ENCODE measurements around the gene BCL7A. TPM values are rescaled to one million over a fixed set of nuclear protein-coding genes. Genes with fewer than 3 reads are reported as not detected.

BCL7A gene
- total and polyA plus RNA-seq, 2 donors: 5.5 to 24.3 TPM

DNA sequence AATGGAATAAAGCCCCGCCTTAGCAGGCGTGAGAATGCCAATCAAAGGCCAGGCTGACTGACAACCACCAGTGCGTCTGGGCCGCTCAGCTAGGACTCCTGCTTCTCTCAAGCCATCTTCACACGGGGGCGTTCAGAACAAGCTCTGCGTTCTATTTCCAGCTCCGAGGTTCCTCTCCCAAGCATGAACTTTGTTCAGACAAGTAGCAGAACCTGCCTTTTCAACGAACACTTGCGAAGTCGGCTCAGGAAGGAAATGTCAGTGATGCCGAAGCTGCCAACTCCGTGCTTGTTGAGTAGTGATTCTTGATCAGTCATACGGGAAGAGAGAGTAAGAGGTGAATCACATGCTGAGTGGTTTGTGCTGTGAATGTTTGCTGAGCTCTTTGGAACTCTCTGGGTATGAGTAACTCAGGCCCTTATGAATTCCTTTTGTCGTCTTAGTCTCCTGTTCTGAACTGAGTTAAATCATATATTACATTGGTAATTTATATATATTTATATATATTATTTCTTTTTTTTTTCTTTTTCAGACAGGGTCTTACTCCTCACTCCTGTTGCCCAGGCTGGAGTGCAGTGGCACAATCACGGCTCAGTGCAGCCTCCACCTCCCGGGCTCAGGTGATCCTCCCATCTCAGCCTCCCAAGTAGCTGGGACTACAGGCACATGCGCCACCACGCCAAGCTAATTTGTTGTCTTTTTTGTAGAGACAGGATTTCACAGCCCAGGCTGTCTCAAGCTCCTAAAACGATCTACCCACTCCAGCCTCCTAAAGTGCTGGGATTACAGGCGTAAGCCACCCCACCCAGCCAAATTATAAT lies 29.4 kb upstream of the BCL7A start:
- peak overlapping the region; percentile 74 to 87 for H3K27ac ChIP-seq (ENCODE audit: low read depth in 1 of 2, low read length in 1 of 2)
- no peak overlapping the region for H3K4me3 ChIP-seq (ENCODE audit: low read length in 2 of 2)
- DNase-seq (ENCODE audit: low read depth in 6 of 9, low spot score in 9 of 9): peak in 5 of 9 donors; percentile 63 to 86 (median 67)
- H3K9me3 ChIP-seq (ENCODE audit: control insufficient read depth in 2 of 2, insufficient read depth in 1 of 2, low read length in 1 of 2): peaks cover 0 to 5% of the 10 kb centered on the region in 2 donors
- no peaks in the 10 kb centered on the region for H3K27me3 ChIP-seq (ENCODE audit: control insufficient read depth in 2 of 2, insufficient read depth in 1 of 2, low read length in 1 of 2)
- H3K4me1 ChIP-seq (ENCODE audit: control insufficient read depth in 2 of 2, insufficient read depth in 2 of 2, low read length in 2 of 2): peaks cover 15 to 38% of the 10 kb centered on the region in 2 donors
- H3K36me3 ChIP-seq (ENCODE audit: control insufficient read depth in 2 of 2, insufficient read depth in 2 of 2, low read length in 1 of 2): no peaks in the 10 kb centered on the region
- WGBS: 38% methylated on average over 21 of the region's 21 CpGs

DNA sequence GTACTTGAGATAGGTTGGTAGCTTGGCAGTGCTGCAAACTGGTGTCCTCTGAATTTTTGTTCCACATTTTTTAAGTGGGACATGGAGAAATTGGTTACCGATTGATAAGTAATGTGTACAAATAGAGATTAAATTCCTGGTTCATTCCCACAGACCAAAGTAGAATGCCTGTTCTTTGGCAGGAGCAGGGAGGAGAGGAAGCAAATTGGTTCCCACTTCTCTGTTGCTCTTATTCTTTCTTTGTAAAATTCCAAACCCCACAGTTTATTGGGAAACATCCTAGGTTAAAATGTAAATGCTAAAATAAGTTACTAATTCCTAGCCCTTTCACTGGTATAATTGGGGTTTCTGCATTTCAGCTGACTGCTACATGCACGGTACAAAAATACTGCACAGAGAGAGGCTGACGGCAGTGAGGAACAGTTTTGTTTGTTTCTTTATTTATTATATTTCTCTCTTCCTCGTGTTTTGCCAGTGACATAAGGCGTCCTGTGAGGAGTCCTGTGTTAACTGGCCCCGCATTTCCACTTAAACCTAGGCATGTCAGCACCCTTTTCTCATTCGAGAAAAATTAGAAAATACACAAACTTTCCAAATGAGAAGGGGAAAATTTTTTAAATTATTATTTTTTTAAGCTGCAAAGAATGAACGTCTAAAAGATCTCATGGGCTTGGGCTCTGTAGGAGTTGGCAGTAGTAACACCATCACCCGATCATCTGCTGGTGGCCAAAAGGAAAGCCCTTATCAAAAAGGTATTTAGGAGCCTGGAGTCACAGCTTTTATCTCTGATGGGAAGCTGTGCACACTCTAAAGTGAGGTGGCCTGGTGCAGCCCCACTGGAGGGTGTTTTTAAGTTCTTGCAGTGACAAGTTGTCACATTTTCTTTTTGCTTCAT lies 25.4 kb upstream of the BCL7A start:
- Histone ChIP-seq H3K4me1 (ENCODE audit: control insufficient read depth in 2 of 2, insufficient read depth in 2 of 2, low read length in 2 of 2) (peaks cover 16 to 49% of the 10 kb centered on the region in 2 donors), H3K9me3 (ENCODE audit: control insufficient read depth in 2 of 2, insufficient read depth in 1 of 2, low read length in 1 of 2) (peaks cover 0 to 19% of the 10 kb centered on the region in 2 donors), H3K27ac (ENCODE audit: low read depth in 1 of 2, low read length in 1 of 2) (peak overlapping the region in 1 of 2 donors; percentile 20), H3K36me3 (ENCODE audit: control insufficient read depth in 2 of 2, insufficient read depth in 2 of 2, low read length in 1 of 2) (peaks cover 4 to 8% of the 10 kb centered on the region in 2 donors), H3K27me3 (ENCODE audit: control insufficient read depth in 2 of 2, insufficient read depth in 1 of 2, low read length in 1 of 2) (no peaks in the 10 kb centered on the region), H3K4me3 (ENCODE audit: low read length in 2 of 2) (no peak overlapping the region)
- DNase-seq (ENCODE audit: low read depth in 6 of 9, low spot score in 9 of 9): no peak
- WGBS: 89% methylated on average over 9 of the region's 9 CpGs

DNA sequence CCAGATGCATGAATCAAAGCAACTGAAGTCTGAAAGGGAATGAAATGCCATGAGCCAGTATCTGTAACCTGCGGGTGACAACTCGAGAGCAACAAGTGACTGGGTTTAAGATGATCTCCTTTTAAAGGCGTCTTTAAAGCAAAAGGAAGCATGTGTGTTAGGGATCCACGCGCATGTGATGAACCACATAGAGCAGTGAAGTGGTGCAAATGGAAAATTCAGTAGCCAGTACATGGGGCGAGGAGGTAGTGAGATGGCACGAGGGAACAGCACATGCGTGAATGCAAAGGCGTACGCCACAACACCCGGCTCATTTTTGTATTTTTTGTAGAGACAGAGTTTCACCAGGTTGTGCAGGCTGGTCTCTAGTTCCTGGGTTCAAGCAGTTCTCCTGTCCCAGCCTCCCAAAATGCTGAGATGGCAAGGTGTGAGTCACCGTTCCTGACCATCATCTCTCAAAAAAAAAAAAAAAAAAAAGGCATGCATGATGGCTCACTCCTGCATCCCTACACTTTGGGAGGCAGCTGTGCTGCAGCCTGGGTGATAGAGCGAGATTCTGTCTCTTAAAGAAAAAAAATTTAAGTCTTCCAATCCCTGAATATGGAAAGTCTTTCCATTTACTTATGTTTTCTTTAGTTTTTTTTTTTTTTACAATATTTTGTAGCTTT lies 24.6 kb upstream of the BCL7A start:
- H3K27ac ChIP-seq (ENCODE audit: low read depth in 1 of 2, low read length in 1 of 2): peak overlapping the region in 1 of 2 donors; percentile 20
- H3K9me3 ChIP-seq (ENCODE audit: control insufficient read depth in 2 of 2, insufficient read depth in 1 of 2, low read length in 1 of 2): peaks cover 0 to 19% of the 10 kb centered on the region in 2 donors
- H3K27me3 ChIP-seq (ENCODE audit: control insufficient read depth in 2 of 2, insufficient read depth in 1 of 2, low read length in 1 of 2): no peaks in the 10 kb centered on the region
- DNase-seq (ENCODE audit: low read depth in 6 of 9, low spot score in 9 of 9): peak in 1 of 9 donors; percentile 37
- peaks cover 15 to 49% of the 10 kb centered on the region in 2 donors for H3K4me1 ChIP-seq (ENCODE audit: control insufficient read depth in 2 of 2, insufficient read depth in 2 of 2, low read length in 2 of 2)
- WGBS: 80% methylated on average over 13 of the region's 13 CpGs
- no peak overlapping the region for H3K4me3 ChIP-seq (ENCODE audit: low read length in 2 of 2)
- peaks cover 7 to 15% of the 10 kb centered on the region in 2 donors for H3K36me3 ChIP-seq (ENCODE audit: control insufficient read depth in 2 of 2, insufficient read depth in 2 of 2, low read length in 1 of 2)

DNA sequence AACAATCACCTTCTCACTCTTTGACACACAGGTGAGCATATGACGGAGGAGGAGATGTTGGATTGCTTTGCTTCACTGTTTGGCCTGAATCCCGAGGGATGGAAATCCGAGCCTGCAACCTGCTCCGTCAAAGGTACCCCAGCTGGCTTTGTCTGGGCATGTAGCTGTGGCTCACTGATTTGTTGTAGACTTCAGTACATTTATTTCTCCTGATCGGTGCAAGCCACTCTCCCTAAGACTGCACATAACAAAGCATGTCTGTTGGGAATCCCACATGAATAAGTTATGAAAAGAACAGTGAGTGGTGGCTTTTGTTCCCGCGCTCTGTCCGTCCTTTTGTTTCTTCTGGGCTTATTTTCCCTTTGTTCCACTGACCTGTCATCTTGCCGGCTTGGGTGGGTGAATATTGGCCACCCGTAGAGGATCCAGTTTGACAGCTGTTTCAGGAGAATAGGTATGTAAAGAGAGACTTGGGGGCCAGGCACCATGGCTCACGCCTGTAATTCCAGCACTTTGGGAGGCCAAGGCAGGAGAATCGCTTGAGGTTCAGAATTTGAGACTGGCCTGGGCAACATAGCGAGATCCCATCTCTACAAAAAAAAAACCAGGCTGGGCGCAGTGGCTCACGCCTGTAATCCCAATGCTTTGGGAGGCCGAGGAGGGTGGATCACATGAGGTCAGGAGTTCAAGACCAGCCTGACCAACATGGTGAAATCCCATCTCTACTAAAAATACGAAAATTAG lies 20.0 kb upstream of the BCL7A start:
- Histone ChIP-seq H3K27me3 (ENCODE audit: control insufficient read depth in 2 of 2, insufficient read depth in 1 of 2, low read length in 1 of 2) (no peaks in the 10 kb centered on the region), H3K4me3 (ENCODE audit: low read length in 2 of 2) (no peak overlapping the region), H3K4me1 (ENCODE audit: control insufficient read depth in 2 of 2, insufficient read depth in 2 of 2, low read length in 2 of 2) (peaks cover 40 to 74% of the 10 kb centered on the region in 2 donors), H3K27ac (ENCODE audit: low read depth in 1 of 2, low read length in 1 of 2) (peak overlapping the region in 1 of 2 donors; percentile 60), H3K9me3 (ENCODE audit: control insufficient read depth in 2 of 2, insufficient read depth in 1 of 2, low read length in 1 of 2) (peaks cover 0 to 22% of the 10 kb centered on the region in 2 donors), H3K36me3 (ENCODE audit: control insufficient read depth in 2 of 2, insufficient read depth in 2 of 2, low read length in 1 of 2) (peaks cover 7 to 15% of the 10 kb centered on the region in 2 donors)
- WGBS: 91% methylated on average over 17 of the region's 17 CpGs
- DNase-seq (ENCODE audit: low read depth in 6 of 9, low spot score in 9 of 9): peak in 1 of 9 donors; percentile 36

DNA sequence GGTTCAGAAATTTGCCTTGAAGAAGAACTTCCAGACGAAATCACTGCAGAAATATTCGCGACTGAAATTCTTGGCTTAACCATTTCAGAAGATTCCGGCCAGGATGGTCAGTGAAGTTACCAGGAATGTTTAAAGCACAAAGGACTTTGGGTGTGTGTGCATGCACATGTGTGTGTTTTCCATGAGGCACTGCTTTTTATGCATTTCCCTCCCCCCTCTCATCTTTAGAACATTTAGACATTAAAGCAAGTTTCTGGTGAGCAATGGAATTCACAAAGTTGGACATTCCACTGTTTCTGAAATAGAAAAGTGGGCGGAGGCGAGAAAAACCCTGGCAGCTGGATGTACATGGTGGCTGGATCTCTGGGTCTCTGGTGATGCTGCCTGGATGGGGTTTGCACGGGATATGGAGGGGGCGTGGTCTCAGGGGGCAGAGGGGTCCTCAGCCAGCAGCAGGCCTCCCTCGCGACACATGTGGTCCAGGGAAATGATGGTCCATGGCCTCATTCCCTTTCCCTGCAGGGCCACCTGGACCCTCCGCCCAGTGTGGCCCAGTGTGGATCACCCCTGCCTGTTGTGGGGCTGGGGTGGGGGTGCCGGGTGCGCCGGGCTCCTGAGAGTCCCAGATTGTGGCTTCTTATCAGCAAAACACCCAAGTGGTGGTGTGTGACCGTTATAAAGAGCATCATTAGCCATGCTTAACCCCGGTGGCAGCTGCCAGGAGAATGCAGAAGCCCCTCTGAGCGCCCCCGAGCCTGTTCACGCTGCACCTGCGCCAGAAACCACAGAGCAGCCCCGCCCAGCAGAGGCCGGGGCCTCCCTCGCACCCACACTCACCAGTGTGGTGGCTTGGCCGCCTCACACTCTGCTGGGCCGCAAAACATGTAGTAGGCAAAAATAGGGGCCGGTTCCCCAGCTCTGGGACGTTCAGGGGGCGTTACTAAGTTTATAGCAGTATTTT lies 17.8 kb upstream of the BCL7A start:
- Histone ChIP-seq H3K27ac (ENCODE audit: low read depth in 1 of 2, low read length in 1 of 2) (peak overlapping the region; percentile 67 to 90), H3K4me1 (ENCODE audit: control insufficient read depth in 2 of 2, insufficient read depth in 2 of 2, low read length in 2 of 2) (peaks cover 48 to 85% of the 10 kb centered on the region in 2 donors), H3K27me3 (ENCODE audit: control insufficient read depth in 2 of 2, insufficient read depth in 1 of 2, low read length in 1 of 2) (no peaks in the 10 kb centered on the region), H3K4me3 (ENCODE audit: low read length in 2 of 2) (peak overlapping the region; percentile 43 to 46), H3K9me3 (ENCODE audit: control insufficient read depth in 2 of 2, insufficient read depth in 1 of 2, low read length in 1 of 2) (peaks cover 0 to 15% of the 10 kb centered on the region in 2 donors), H3K36me3 (ENCODE audit: control insufficient read depth in 2 of 2, insufficient read depth in 2 of 2, low read length in 1 of 2) (peaks cover 7 to 15% of the 10 kb centered on the region in 2 donors)
- 19% methylated on average over 28 of the region's 28 CpGs for WGBS
- peak in 5 of 9 donors; percentile 74 to 90 (median 79) for DNase-seq (ENCODE audit: low read depth in 6 of 9, low spot score in 9 of 9)

DNA sequence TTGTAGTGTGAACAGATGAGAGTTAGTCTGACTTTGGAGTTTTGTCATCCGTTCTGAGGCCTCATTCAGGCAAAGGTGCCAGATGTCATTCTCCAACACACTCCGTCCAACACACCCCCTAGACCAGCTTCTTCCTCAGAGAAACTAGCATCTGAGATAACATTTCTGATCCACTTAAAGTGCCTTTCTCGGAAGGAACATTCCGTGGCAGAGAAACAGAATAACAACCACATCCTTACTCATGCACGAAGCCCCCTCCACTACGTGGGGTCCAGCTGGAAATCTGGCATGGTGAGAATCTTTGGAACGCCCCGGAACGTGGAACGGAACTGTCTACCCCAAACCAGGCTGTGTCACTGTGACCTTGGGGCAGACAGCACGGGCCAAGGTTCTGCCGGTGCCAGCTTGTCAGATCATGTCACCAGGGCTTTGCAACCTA lies 17.0 kb upstream of the BCL7A start:
- WGBS: 4% methylated on average over 12 of the region's 12 CpGs
- Histone ChIP-seq H3K27ac (ENCODE audit: low read depth in 1 of 2, low read length in 1 of 2) (peak overlapping the region; percentile 67 to 90), H3K4me3 (ENCODE audit: low read length in 2 of 2) (peak overlapping the region; percentile 43 to 46), H3K4me1 (ENCODE audit: control insufficient read depth in 2 of 2, insufficient read depth in 2 of 2, low read length in 2 of 2) (peaks cover 54 to 92% of the 10 kb centered on the region in 2 donors), H3K9me3 (ENCODE audit: control insufficient read depth in 2 of 2, insufficient read depth in 1 of 2, low read length in 1 of 2) (peaks cover 0 to 9% of the 10 kb centered on the region in 2 donors), H3K36me3 (ENCODE audit: control insufficient read depth in 2 of 2, insufficient read depth in 2 of 2, low read length in 1 of 2) (peaks cover 7 to 13% of the 10 kb centered on the region in 2 donors), H3K27me3 (ENCODE audit: control insufficient read depth in 2 of 2, insufficient read depth in 1 of 2, low read length in 1 of 2) (no peaks in the 10 kb centered on the region)
- DNase-seq (ENCODE audit: low read depth in 6 of 9, low spot score in 9 of 9): no peak

GRCh38 chr12:122005252-122005776 lies 16.4 kb upstream of the BCL7A start:
- whole genome bisulfite sequencing: 52% methylated on average over 11 of the region's 11 CpGs
- peaks cover 0 to 6% of the 10 kb centered on the region in 2 donors for H3K9me3 ChIP-seq (ENCODE audit: control insufficient read depth in 2 of 2, insufficient read depth in 1 of 2, low read length in 1 of 2)
- H3K36me3 ChIP-seq (ENCODE audit: control insufficient read depth in 2 of 2, insufficient read depth in 2 of 2, low read length in 1 of 2): peaks cover 8 to 9% of the 10 kb centered on the region in 2 donors
- peak in 1 of 9 donors; percentile 51 for DNase-seq (ENCODE audit: low read depth in 6 of 9, low spot score in 9 of 9)
- peak overlapping the region; percentile 67 to 90 for H3K27ac ChIP-seq (ENCODE audit: low read depth in 1 of 2, low read length in 1 of 2)
- H3K4me3 ChIP-seq (ENCODE audit: low read length in 2 of 2): peak overlapping the region; percentile 43 to 46
- no peaks in the 10 kb centered on the region for H3K27me3 ChIP-seq (ENCODE audit: control insufficient read depth in 2 of 2, insufficient read depth in 1 of 2, low read length in 1 of 2)
- H3K4me1 ChIP-seq (ENCODE audit: control insufficient read depth in 2 of 2, insufficient read depth in 2 of 2, low read length in 2 of 2): peaks cover 58 to 98% of the 10 kb centered on the region in 2 donors

Data from thymus (tissue), 11 donors.